Measurements from ENCODE around the gene GSTM1.

GSTM1 gene

GRCh38 chr1:109687641-109688499, at the start of gene GSTM1:
Gene GSTM1, plus strand, starts transcription at chr1:109687817. Its CDS starts 57 bp downstream, at chr1:109687874.
- no peaks in the 10 kb centered on the region for H3K9me2 ChIP-seq (replicated peaks; ENCODE audit: control insufficient read depth, low read length)
- H3K4me2 ChIP-seq (ENCODE audit: low read length): no peak within 1 kb of the TSS
- no peaks in the 10 kb centered on the region for H3F3A ChIP-seq (ENCODE audit: control insufficient read depth, insufficient read depth)
- H3K27ac ChIP-seq (ENCODE audit: low read depth, low read length): no peak within 1 kb of the TSS
- H3K36me3 ChIP-seq (ENCODE audit: control insufficient read depth, low read length): no peaks in the 10 kb centered on the region
- TF ChIP-seq CTCF (IDR thresholded peaks at IDR 0.05; ENCODE audit: low read depth, low read length, poor library complexity, severe bottlenecking): no peak
- no peak for TF ChIP-seq EZH2phosphoT487 (IDR thresholded peaks at IDR 0.05; ENCODE audit: borderline replicate concordance, low read length)
- H3K4me1 ChIP-seq (ENCODE audit: control insufficient read depth, low read length): no peaks in the 10 kb centered on the region
- no peaks in the 10 kb centered on the region for H3K9me3 ChIP-seq (ENCODE audit: control insufficient read depth, insufficient read depth, low read length)
- H3K27me3 ChIP-seq (ENCODE audit: control insufficient read depth, low read length): no peaks in the 10 kb centered on the region
- H3K79me2 ChIP-seq (ENCODE audit: control insufficient read depth, low read length): no peaks in the 10 kb centered on the region
- no peak within 1 kb of the TSS for H3K4me3 ChIP-seq (ENCODE audit: low read length)
- no peaks in the 10 kb centered on the region for H4K20me1 ChIP-seq (ENCODE audit: control insufficient read depth, insufficient read depth, low read depth, low read length)

GRCh38 chr1:109639063-109639840, 48.4 kb upstream of the GSTM1 start:
- no peak for TF ChIP-seq CTCF (IDR thresholded peaks at IDR 0.05; ENCODE audit: low read depth, low read length, poor library complexity, severe bottlenecking)
- TF ChIP-seq EZH2phosphoT487 (IDR thresholded peaks at IDR 0.05; ENCODE audit: borderline replicate concordance, low read length): no peak
- Histone ChIP-seq H3K9me3 (ENCODE audit: control insufficient read depth, insufficient read depth, low read length) (no peaks in the 10 kb centered on the region), H3K27ac (ENCODE audit: low read depth, low read length) (no peak overlapping the region), H3F3A (ENCODE audit: control insufficient read depth, insufficient read depth) (no peaks in the 10 kb centered on the region), H3K4me1 (ENCODE audit: control insufficient read depth, low read length) (peaks cover 10% of the 10 kb centered on the region), H3K9me2 (replicated peaks; ENCODE audit: control insufficient read depth, low read length) (no peaks in the 10 kb centered on the region), H3K27me3 (ENCODE audit: control insufficient read depth, low read length) (no peaks in the 10 kb centered on the region), H3K79me2 (ENCODE audit: control insufficient read depth, low read length) (no peaks in the 10 kb centered on the region), H3K4me3 (ENCODE audit: low read length) (no peak overlapping the region), H4K20me1 (ENCODE audit: control insufficient read depth, insufficient read depth, low read depth, low read length) (no peaks in the 10 kb centered on the region), H3K4me2 (ENCODE audit: low read length) (no peak overlapping the region), H3K36me3 (ENCODE audit: control insufficient read depth, low read length) (no peaks in the 10 kb centered on the region)

GRCh38 chr1:109639841-109640184, 47.8 kb upstream of the GSTM1 start:
- Histone ChIP-seq H3K27ac (ENCODE audit: low read depth, low read length) (no peak overlapping the region), H4K20me1 (ENCODE audit: control insufficient read depth, insufficient read depth, low read depth, low read length) (no peaks in the 10 kb centered on the region), H3K4me2 (ENCODE audit: low read length) (no peak overlapping the region), H3K36me3 (ENCODE audit: control insufficient read depth, low read length) (no peaks in the 10 kb centered on the region), H3K27me3 (ENCODE audit: control insufficient read depth, low read length) (no peaks in the 10 kb centered on the region), H3K9me3 (ENCODE audit: control insufficient read depth, insufficient read depth, low read length) (no peaks in the 10 kb centered on the region), H3K4me3 (ENCODE audit: low read length) (no peak overlapping the region), H3K9me2 (replicated peaks; ENCODE audit: control insufficient read depth, low read length) (no peaks in the 10 kb centered on the region), H3K4me1 (ENCODE audit: control insufficient read depth, low read length) (peaks cover 7% of the 10 kb centered on the region), H3K79me2 (ENCODE audit: control insufficient read depth, low read length) (no peaks in the 10 kb centered on the region), H3F3A (ENCODE audit: control insufficient read depth, insufficient read depth) (no peaks in the 10 kb centered on the region)
- TF ChIP-seq EZH2phosphoT487 (IDR thresholded peaks at IDR 0.05; ENCODE audit: borderline replicate concordance, low read length) (no peak), CTCF (IDR thresholded peaks at IDR 0.05; ENCODE audit: low read depth, low read length, poor library complexity, severe bottlenecking) (no peak)
